HG02840 (cell line): Measurements from ENCODE around the gene CYB5RL.
"Not testable (repeated sequence)": the region's sequence is repeated elsewhere in the genome, so short reads cannot be mapped to it uniquely, and the experiment has no call there.

Source experiments
- ATAC-seq: cut with Tn5 transposase; IDR thresholded peaks from one replicate; pipeline ENCODE4 v1.9.1; 2021; ENCODE audit warnings: mild to moderate bottlenecking, moderate library complexity, moderate number of reproducible peaks; ENCODE audit not compliant: unreplicated experiment, low FRiP score

The CYB5RL gene

DNA sequence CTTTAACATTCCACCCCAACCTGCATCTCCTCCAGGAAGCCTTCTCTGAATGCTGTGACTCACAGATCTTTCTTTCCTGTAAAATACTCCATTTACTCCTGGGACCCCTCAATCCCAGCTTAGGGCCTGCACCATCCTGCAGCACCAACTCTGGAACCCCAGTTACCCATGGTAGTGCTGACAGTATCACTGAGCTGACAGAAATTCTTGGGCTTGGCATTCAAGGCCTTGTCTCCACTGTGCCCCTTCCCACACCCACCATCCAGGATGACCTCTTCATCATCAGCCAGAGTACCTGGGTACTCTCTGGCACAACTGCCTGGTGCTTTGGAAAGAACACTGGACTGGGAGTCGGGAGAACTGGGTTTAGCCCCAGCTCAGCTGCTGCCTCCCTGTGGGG, 8.3 kb downstream of the CYB5RL start:
- no peak for ATAC-seq

DNA sequence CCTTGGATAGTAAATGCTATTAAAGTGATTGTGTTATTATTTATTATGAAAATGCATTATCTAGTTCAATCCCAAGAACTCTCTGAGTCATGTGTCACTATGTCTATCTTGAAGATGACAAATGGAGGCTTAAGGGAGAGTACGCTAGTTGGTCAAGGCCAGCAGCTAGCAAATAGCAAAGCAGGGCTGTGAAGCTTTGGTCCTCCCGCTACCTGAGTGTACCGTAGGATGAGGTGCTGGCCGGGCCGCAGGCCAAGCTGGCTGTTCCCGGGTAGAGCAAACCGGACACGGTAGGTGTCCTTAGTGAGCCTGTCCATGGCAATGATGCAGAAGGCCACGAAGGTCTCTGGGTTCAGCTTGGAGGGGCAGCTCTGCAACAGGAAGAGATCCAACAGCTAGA, 9.3 kb downstream of the CYB5RL start:
- ATAC-seq, result no peak

DNA sequence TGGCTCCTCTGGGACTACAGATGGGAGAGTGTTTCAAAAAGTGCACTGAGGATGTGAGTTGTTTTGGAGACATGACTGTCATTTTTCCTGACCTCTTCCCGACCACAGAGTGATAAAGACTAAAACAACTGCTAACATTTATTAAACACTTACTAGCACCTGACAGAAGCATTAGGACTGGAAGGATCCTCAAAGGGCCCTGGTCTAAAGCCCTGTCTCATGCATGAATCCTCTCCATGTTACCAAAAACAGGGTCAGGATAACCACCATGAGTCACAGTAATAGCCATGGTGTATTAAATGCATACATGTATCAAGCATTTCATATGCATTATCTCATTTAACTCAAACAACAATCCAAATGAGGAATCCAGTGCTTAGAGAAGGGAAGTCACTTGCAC, 11.5 kb downstream of the CYB5RL start:
- ATAC-seq, result no peak

DNA sequence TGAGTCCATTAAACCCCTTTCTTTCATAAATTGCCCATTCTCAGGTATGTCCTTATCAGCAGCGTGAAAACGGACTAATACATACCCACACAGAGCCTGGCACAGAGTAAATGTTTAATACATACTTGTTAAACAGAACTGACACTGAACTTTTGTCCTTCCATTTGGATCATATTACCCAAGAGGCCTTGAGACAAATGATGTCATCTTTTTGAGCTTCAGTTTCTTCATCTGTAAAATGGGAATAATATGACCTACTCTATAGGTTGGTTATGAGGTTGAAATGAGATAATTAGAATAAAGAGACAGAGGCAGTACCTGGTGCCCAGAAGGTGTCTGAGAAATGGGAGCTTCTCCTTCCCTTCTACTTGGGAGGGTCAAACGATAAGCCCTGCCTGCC, 13.8 kb downstream of the CYB5RL start:
- ATAC-seq, result no peak

DNA sequence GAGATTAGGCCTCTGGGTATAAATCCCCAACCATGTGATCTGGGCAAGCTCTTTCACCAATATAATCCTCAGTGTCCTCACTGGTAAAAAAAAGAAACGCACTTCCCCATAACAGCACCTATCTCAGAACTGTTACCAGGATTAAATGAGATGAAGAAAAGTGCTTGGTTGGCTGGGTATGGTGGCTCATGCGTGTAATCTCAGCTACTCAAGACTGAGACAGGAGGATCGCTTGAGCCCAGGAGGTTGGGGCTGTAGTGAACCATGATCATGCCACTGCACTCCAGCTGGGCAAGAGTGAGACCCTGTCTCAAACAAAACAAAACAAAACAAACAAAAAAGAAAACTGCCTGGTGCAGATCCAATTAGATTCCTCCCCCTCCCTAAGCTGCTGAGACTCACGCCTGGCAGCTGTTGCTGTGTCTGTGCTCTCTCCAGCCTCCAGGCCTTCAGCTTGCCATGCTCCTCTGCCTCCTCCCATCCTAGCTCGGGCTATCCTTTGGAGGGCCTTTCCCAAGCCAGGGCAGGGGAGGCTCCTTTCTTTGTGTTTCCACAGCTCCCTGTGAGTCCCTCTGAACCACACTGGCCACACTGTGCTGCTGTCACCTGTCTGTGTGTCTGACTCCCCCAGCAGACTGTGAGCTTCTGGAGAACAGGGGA, 19.0 kb downstream of the CYB5RL start:
- no peak for ATAC-seq

DNA sequence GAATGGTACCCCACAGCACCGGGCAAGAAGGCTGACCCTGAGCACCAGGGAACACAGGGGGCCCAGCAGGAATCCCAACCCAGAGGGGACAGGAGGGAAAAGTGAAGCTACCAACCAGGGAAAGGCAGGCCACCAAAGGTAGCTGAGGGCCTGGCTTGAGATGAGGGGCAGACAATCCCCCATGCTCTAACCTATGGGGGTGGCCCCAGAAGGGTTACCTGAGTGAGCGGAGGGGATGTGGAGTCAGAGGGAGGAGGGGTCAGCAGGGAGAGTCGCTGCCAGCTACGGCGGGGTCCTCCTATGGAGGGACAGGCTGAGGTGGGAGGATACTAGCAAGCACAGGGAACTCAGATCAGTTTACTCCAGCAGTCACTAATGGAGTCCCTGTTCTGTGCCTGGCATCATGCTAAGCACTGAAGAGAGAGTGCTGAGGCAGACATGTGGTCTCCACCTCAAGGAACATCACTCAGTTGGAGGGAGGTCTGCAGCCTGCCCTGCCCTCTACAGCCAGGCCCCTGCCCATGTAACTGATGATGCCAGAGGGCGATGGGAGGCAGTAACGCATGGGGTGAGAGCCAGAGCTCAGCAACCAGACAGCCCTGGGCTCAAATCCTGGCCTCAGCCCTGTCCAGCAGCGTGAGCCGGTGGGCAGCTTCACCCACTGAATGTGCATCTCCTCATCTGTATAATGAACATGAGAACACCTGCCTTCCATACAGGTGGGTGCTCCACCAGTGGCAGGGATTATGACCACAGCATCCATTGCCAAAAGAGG, 21.3 kb downstream of the CYB5RL start:
- ATAC-seq, result no peak

DNA sequence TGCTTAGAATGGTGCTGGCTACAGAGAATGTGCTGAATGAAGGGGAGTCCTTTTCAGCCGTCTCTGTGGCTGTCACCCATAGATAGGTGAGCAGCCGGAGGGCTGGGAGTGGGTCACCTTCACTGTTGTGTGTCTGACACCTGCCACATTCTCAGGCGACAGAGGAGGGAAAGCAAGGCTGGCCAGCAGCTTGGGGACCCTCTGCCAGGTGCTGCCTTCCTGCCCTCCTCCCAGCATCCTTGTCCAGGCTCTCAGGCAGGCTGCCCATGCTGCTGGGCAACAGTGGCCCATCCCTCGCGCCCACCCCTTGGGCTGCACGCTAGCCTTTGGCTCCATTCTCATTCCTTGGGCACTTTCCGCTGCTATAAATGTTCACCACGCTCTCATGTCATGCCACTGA, 22.1 kb downstream of the CYB5RL start:
- no peak for ATAC-seq

DNA sequence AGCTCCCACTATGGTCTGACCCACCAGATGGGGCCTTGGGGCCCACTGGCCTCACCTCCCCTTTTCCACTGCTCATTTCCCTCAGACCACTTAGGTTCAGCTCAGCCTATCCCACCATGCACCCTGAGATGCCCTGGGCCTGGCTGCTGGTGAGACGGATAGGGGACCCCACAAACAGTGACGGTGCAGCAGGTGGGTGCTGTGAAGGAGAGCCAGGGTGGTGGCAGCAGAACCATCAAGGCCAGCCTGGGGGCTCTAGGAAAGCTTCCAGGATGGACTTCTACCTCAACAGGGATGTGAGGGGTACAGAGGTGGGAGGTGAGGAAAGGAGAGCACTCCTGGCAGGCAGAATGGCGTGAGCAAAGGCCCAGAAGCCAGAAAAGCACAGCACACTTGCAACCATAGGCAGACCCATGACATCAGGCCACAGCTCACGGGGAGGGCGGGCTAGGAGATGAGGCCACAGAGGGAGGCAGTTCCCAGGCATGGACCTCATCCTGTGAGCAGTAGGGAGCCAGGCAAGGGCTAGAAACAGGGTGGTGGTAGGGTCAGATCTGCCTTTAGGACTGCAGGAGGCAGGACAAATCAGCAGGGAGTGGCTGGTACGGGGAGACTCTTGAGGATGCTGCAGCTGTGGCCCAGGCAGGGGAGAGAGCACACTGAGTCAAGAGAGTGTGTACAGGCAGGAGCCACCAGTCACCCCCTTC, 23.1 kb downstream of the CYB5RL start:
- no peak for ATAC-seq

DNA sequence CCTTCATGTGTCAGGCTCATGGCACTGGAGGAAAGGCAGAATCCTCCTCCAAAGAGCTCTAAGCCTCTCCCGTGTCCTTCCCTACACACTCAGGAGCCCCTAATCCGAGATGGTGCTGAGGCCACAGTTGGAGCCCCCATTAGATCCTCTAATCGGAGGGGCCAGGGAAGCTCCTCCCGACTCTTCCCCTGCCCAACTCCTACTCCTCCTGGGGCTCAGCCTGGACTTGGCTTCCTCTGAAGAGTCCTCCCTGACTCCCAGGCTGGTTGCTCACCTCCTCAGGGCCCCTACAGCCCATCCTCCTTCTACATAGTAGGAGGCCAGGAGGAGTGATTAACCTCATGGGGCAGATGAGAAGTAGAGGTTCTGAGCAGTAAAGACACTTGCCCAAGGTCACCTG, 25.7 kb downstream of the CYB5RL start:
- ATAC-seq, result no peak

DNA sequence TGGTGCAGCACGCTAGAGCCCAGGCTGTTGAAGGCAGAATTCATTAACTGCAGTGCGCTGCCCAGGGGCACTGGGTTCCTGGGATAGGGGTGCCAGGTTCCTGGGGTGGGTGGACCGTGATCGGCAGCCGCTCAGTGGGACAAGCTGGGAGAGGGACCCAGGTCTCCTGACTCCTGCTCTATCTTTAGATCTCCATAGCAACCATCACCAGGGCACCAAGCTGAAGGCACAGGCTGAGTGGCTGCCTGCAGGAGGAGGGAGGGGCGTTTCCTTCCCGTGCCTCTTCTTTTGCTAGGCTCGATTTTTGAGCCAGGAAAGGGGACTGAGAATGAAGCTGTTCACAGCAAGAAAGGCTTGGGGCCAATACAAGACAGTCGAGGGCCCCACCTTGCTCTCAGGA, 26.1 kb downstream of the CYB5RL start:
- no peak for ATAC-seq

DNA sequence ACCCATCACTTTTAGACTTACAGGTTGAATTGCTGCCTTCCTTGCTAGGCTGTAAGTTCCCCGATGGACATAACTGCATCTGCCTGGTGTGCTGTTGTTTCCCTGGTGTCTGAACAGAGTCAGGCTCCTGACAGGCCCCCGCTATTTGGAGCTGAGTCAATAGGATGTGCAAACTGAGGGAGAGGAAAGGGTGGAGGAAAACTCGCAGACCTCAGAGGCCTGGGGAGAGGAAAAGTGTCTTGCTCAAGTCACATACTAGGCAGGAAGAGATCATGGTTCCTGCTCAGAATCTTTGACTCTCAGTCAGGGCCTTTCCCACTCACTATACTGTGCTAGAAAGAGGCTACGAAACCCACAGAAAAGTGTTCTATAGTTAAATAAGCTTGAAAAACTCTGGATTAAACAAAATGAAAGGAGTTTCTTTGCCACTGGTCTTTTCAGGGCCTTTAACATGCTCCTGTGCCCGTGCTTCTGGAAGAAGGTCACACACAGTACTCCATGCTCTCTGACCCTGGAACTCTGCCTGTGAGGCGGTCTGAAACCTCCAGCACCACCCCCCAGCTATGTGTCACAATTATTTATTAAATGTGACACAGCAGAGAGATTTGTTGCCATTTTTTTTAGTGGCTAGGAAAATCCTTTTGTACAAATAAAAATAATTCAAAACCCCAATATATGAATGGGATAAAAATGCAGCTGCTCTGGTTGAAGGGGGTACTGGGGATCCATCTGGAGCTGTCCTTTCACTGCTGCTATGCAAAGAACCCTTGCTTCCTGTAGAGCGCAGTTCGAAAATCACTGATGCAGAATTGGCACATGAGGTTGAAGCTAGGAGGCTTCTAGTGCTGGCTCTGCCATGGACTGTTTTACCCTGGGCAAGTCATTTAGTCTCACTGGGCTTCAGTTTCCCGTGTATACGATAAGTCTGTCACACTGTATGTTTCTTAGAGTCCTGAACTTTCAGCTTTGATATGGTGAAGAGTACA, 26.9 kb downstream of the CYB5RL start:
- ATAC-seq, result no peak

DNA sequence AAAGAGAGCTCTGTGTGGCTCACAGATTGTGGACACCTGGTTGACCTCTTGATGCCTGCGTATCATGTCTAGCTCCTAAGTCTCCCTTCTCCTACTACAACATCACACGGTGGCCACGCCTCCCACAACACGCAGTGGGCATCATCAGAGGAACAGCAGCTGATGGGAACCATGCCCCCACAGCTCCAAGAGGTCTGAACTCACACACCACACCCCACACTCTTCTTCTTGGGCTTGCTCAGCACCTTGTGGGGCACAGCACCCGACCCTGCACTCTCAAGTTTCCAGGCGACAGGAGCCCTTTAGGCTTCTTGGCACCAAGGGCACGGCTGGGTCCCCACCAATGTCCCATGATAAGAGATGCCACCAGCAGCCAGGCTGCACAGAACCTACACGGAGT, 28.2 kb downstream of the CYB5RL start:
- ATAC-seq, result no peak

DNA sequence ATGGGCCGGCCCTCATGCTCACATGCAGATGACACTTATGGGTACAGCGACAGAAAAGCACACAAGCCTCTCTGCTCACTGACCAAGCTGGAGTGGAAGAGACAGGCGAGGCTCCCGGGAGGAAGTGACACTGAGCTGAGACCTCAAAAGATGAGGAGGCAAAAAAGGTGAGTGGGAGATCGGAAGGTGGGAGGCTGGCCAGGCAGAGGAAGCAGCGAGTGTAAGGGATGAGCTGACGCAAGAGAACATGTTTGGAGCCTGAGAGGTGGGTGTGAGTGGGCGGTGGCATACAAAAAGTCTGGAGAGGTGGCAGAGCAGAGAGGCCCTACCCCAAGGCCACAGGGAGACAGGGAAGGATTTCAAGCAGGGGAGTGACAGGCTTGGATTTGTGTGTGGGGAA, 28.8 kb downstream of the CYB5RL start:
- no peak for ATAC-seq

DNA sequence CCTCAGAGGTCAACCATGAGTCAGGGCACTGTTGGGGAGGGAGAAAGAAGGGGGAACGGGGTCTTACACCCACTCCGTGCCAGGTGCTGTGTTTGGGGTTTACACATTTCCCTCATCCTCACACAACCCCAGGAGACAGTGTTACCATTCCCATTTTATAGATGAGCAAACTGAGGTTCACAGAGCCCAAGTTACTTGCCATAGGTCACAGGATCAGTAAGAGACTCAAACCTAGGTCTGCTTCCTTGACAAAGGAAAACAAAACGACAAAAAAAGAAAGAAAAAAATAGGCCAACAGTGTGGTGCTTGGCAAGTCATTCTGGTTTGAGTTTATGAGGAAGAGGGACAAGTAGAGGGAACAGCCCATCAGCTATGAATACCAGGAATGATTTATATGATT, 30.8 kb downstream of the CYB5RL start:
- ATAC-seq, result no peak

DNA sequence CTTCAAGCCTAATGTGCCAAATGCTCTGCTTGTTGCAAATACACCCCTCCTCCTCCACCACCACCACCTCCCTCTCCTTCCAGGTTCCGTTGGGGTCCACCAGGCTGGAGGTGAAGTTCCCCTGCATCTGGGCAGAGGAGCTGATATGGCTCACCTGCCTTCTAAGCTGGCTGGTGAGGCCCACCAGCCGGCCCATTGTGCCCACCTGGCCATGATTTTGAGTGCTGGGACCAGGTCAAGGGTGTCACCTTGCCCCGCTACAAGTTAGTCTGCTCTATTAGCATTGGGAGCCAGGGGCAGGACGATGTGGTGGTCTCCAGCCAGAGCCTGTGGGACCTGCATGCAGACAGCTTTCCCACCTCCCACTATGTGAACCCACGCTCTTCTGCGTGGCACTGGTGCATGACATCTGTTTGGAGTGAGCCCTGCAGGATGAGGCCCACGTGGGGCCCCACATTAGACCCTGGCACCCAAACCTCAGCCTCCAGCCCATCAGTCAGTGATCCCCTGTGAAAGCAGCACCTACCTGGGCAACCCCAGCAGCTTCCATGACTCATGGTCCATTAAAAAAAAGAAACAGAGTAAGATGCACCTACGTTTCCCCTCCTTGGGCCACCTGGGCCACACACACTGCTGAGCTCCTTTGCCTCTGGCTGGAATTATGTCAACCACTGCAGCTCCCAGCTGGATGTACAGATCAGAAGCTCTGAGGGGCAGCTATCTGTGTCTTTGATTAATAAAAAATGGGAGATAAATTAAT, 31.4 kb downstream of the CYB5RL start:
- no peak for ATAC-seq

DNA sequence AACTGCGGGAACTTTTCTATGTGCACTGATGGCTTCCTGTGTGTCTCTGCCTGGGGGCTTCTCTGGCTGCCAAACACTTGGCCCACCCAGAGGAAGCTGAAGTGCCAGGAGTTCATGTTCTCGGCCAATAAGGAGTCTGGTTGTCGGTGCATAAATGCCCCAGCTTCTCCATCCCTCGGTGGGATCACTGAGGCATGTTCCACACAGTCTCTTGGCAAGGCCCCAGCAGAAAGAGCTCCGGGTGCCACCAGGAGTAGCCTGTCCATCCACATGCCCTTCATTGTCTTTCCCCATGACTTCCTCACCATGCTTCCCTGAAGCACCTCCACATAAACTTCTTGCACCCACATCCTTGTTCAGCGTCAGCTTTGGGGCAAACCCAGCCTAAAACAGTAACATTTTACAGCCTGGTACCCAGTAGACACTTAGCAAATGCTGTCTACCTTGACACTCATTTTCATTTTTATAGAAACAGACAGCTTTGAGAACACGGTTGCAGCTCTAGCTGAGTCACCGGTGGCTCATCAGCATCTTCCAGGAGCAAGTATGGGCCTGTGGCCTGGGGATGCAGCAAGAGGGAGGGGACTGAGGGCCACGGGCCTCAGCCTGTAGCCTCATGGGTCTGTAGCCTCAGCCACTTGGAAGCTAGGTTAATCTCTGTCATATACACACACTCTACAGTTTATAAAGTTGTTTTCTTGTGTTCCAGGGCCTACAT, 32.2 kb downstream of the CYB5RL start:
- no peak for ATAC-seq

DNA sequence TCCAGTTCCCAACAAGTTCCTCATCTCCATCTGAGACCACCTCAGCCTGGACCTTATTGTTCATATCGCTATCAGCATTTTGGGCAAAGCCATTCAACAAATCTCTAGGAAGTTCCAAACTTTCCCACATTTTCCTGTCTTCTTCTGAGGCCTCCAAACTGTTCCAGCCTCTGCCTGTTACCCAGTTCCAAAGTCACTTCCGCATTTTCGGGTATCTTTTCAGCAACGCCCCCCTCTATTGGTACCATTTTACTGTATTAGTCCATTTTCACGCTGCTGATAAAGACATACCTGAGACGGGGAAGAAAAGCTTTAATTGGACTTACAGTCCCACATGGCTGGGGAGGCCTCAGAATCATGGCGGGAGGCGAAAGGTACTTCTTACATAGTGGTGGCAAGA, 33.5 kb downstream of the CYB5RL start:
- ATAC-seq, result not testable (repeated sequence)

DNA sequence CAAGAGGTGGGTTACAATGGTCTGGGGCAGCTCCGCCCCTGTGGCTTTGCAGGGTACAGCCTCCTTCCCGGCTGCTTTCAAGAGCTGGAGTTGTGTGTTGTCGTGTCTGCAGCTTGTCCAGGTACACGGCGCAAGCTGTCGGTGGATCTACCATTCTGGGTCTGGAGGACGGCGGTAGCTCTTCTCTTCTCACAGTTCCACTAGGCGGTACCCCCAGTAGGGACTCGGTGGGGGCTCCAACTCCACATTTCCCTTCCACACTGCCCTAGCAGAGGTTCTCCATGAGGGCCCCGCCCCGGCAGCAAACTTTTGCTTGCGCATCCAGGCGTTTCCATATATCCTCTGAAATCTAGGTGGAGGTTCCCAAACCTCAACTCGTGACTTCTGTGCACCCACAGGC, 34.7 kb downstream of the CYB5RL start:
- ATAC-seq, result no peak

DNA sequence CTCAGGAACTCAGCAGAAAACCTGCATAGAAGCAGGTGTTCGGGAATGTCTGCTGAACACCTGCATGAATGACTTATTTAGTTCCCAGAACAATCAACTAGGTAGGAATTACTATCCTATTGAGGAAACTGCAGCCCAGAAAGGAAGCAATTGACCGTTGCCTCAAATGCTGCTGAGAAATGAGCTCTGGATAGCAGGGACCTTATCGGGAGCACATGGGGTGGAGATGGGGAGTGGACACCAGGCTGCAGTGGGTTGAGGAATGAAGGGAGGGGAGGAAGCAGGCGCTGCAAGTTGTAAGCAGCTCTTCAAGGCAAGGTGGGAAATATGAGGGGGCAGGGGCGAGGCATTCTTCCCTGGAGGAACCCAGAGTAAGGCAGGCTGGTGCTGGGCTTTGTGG, 36.3 kb downstream of the CYB5RL start:
- ATAC-seq, result no peak
